CD4-positive, alpha-beta memory T cell (primary cell): ENCODE results near the gene CNOT1. TPM values are rescaled to one million over a fixed set of nuclear protein-coding genes. Genes with fewer than 3 reads are reported as not detected.
A peak's percentile ranks its signal among the peaks of the same experiment; 100 is the strongest.

Experiments
- CTCF ChIA-PET: fragments of 350-600 bp; sonication (Branson Sonifier 250); formaldehyde crosslinking; loops from one replicate; lab custom pipeline; 2021; ENCODE audit warnings: inconsistent platforms; ENCODE audit not compliant: partially characterized antibody; lab: Charles Lee
- POLR2A ChIA-PET: fragments of 350-600 bp; sonication (Branson Sonifier 250); formaldehyde crosslinking; loops from one replicate; lab custom pipeline; 2021; ENCODE audit not compliant: partially characterized antibody; lab: Charles Lee
- DNase-seq, 5 donors: peaks; one replicate each; pipeline versions ENCODE4 v3.0.0 to v3.0.0-alpha.2; 2020 to 2022; ENCODE audit warnings: mixed read lengths in 1 of 5
- H3K27ac ChIP-seq: one replicate; pipeline ENCODE4 v1.7.0; 2013; ENCODE audit warnings: low read depth, low read length
- H3K27me3 ChIP-seq: 2 replicates; pipeline ENCODE4 v1.7.0; 2013; ENCODE audit warnings: mild to moderate bottlenecking, low read length, moderate library complexity; ENCODE audit not compliant: insufficient read depth
- H3K36me3 ChIP-seq: 2 replicates; pipeline ENCODE4 v1.7.0; 2013; ENCODE audit warnings: mild to moderate bottlenecking, low read length, moderate library complexity; ENCODE audit not compliant: insufficient read depth
- H3K4me1 ChIP-seq: 2 replicates; pipeline ENCODE4 v1.7.0; 2013; ENCODE audit warnings: mild to moderate bottlenecking, low read length, moderate library complexity; ENCODE audit not compliant: insufficient read depth
- H3K4me3 ChIP-seq, 2 donors: one replicate each; pipeline ENCODE4 v1.7.0; 2013; ENCODE audit warnings: low read length in 2 of 2, mild to moderate bottlenecking in 1 of 2
- H3K9me3 ChIP-seq, 2 donors: one replicate each; pipeline ENCODE4 v1.7.0; 2013; ENCODE audit warnings: low read length in 2 of 2, control low read depth in 1 of 2; ENCODE audit not compliant: control insufficient read depth in 1 of 2
- H3K27ac Mint-ChIP-seq, 7 donors: one replicate each; pipeline ENCODE4 v1.8.0; 2020 to 2021; ENCODE audit warnings: mixed read lengths in 7 of 7, mild to moderate bottlenecking in 6 of 7, inconsistent platforms in 3 of 7, moderate library complexity in 3 of 7
- H3K27me3 Mint-ChIP-seq, 2 donors: one replicate each; pipeline ENCODE4 v1.8.0; 2020 to 2021; ENCODE audit warnings: mixed read lengths in 2 of 2
- H3K36me3 Mint-ChIP-seq, 2 donors: one replicate each; pipeline ENCODE4 v1.8.0; 2020 to 2021; ENCODE audit warnings: mixed read lengths in 2 of 2, inconsistent platforms in 1 of 2, mild to moderate bottlenecking in 1 of 2
- H3K4me1 Mint-ChIP-seq, 4 donors: one replicate each; pipeline ENCODE4 v1.8.0; 2020 to 2021; ENCODE audit warnings: mixed read lengths in 4 of 4, mild to moderate bottlenecking in 1 of 4
- H3K4me3 Mint-ChIP-seq, 8 donors: one replicate each; pipeline ENCODE4 v1.8.0; 2020 to 2021; ENCODE audit warnings: mixed read lengths in 8 of 8, mild to moderate bottlenecking in 7 of 8, moderate library complexity in 6 of 8, inconsistent platforms in 3 of 8
- H3K9me3 Mint-ChIP-seq, 8 donors: one replicate each; pipeline ENCODE4 v1.8.0; 2020 to 2021; ENCODE audit warnings: mixed read lengths in 8 of 8, mild to moderate bottlenecking in 5 of 8, inconsistent platforms in 3 of 8, moderate library complexity in 1 of 8
- intact Hi-C: fragments of 100-400 bp; cut with micrococcal nuclease; formaldehyde crosslinking; loops from one replicate; pipeline ENCODE4 v1.15.1; 2023
- polyA plus RNA-seq, 2 donors: library from polyadenylated mRNA; unstranded; fragments of 300-500 nt; fragmentation: Illumina TruSeq; gene quantifications; one replicate each; pipeline ENCODE4 v1.2.3, GENCODE V29; 2021
- total RNA-seq, 2 experiments: library from RNA; stranded (reverse); gene quantifications; one replicate each; pipeline ENCODE4 v1.2.3, GENCODE V29; 2021

The CNOT1 gene
- total and polyA plus RNA-seq, 4 experiments from 2014 or later, result 74.9 to 262 (median 179) TPM

DNA sequence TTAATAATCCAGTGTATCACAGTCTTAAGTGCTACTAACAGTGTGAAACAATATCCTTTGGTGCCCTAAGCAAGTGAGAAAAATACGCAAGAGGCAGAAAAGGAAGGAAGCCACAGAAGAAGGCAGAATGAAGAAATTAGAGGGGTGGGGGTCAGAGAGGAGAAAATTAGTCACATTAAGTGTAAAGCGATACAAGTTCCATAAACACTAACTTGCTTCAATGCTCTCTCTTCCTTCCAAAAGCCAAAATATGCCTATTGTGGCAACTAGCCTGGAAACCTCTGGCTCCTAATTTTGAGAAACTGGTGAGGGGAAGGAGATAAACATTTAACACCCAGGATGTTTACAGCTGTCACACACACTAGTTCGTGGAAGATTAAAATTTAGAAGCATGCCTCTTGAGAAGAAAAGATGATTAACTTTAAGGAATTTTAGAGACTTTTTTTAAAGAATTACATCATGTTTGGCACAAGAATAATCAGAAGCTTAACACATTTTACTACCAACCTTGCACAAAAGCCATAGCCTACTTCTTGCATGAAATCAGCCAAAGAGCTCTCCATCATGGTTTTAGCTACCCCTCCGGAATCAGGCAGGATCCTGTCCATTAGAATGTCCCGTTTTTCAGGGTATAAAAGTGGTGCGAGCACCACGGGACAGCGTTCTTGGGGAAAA is 44.7 kb downstream of the CNOT1 start:
- Histone ChIP-seq H3K9me3 (no peaks in the 10 kb centered on the region), H3K27ac (no peak overlapping the region), H3K27me3 (no peaks in the 10 kb centered on the region), H3K4me1 (no peaks in the 10 kb centered on the region), H3K4me3 (no peak overlapping the region), H3K36me3 (peaks cover 77% of the 10 kb centered on the region)
- Mint-ChIP-seq H3K4me1 (peaks cover 0 to 4% (median 2%) of the 10 kb centered on the region in 4 donors), H3K4me3 (no peak overlapping the region), H3K27me3 (no peaks in the 10 kb centered on the region), H3K27ac (peak overlapping the region in 4 of 7 donors; percentile 10 to 88 (median 48)), H3K9me3 (no peaks in the 10 kb centered on the region), H3K36me3 (peaks cover 64 to 75% of the 10 kb centered on the region in 2 donors)
- intact Hi-C loops, result loop anchor here (5.0 kb wide), 1 partner anchor 42 kb away; the partner anchor contains the start of gene CNOT1
- ChIA-PET CTCF (no interaction called here), POLR2A (interaction anchor here (0.6 kb wide), 1 partner anchor 13 kb away, joined by 3 read pairs; no protein-coding TSS in a partner anchor)
- DNase-seq, result no peak

DNA sequence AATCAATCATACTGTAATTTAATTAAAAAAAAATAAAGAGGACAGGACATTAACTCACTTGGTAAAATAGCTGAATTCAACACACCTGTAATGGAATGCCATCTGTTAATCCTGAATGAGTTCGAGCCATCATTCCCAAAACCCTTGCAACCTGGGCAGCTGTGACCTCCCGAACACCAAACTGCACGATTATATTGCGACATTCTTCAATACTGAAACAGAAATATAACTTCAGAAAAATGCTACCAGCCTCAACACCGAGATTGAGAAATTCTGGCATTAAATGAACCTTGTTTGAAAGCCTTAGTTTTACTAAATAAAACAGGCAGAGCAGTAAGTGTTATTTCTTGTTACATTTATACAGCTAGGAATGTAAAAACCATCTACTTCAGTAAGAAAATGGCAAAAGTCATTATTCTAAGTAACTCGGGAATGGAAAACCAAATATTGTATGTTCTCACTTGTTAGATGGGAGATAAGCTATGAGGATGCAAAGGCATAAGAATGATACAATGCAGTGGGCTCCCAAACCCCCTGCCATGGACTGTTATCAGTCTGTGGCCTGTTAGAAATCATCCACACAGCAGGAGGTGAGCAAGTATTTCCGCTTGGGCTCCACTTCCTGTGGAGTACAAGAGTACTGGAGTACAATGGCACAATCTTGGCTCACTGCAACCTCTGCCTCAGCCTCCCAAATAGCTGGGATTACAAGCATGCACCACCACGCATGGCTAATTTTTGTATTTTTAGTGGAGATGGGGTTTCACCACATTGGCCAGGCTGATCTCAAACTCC is 46.5 kb downstream of the CNOT1 start:
- H3K4me3 ChIP-seq, result no peak overlapping the region
- Mint-ChIP-seq H3K36me3 (peaks cover 64 to 76% of the 10 kb centered on the region in 2 donors), H3K4me3 (no peak overlapping the region), H3K4me1 (peaks cover 0 to 2% (median 1%) of the 10 kb centered on the region in 4 donors), H3K27ac (peak overlapping the region in 2 of 7 donors; percentile 9 to 23), H3K9me3 (no peaks in the 10 kb centered on the region), H3K27me3 (no peaks in the 10 kb centered on the region)
- CTCF ChIA-PET, result no interaction called here
- peaks cover 75% of the 10 kb centered on the region for H3K36me3 ChIP-seq
- no peaks in the 10 kb centered on the region for H3K9me3 ChIP-seq
- DNase-seq, result no peak
- intact Hi-C loops, result no loop called here
- POLR2A ChIA-PET, result no interaction called here
- H3K27ac ChIP-seq, result no peak overlapping the region
- H3K27me3 ChIP-seq, result no peaks in the 10 kb centered on the region
- H3K4me1 ChIP-seq, result no peaks in the 10 kb centered on the region

DNA sequence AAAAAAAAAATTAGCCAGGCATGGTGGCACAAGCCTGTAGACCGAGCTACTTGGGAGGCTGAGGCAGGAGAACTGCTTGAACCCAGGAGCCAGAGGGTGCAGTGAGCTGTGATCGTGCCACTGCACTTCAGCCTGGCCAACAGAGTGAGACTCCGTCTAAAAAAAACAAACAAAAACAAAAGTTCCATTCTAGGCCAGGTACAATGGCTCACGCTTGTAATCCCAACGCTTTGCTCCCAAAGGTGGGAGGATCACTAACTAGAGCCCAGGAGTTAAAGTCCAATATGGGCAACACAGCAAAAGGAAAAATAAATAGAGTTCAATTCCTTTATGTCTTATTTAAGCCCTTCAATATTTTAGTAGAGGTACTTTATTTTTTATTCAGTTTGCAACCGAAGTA is 47.5 kb downstream of the CNOT1 start:
- no peaks in the 10 kb centered on the region for H3K27me3 ChIP-seq
- no peak overlapping the region for H3K4me3 Mint-ChIP-seq
- H3K27ac ChIP-seq, result no peak overlapping the region
- no peaks in the 10 kb centered on the region for H3K27me3 Mint-ChIP-seq
- no peak overlapping the region for H3K4me3 ChIP-seq
- H3K27ac Mint-ChIP-seq, result no peak overlapping the region
- intact Hi-C loops, result no loop called here
- H3K4me1 Mint-ChIP-seq, result peaks cover 0 to 2% (median 1%) of the 10 kb centered on the region in 4 donors
- ChIA-PET CTCF (no interaction called here), POLR2A (no interaction called here)
- H3K4me1 ChIP-seq, result no peaks in the 10 kb centered on the region
- H3K36me3 Mint-ChIP-seq, result peaks cover 69 to 77% of the 10 kb centered on the region in 2 donors
- DNase-seq, result no peak
- no peaks in the 10 kb centered on the region for H3K9me3 ChIP-seq
- H3K9me3 Mint-ChIP-seq, result no peaks in the 10 kb centered on the region
- H3K36me3 ChIP-seq, result peaks cover 74% of the 10 kb centered on the region

DNA sequence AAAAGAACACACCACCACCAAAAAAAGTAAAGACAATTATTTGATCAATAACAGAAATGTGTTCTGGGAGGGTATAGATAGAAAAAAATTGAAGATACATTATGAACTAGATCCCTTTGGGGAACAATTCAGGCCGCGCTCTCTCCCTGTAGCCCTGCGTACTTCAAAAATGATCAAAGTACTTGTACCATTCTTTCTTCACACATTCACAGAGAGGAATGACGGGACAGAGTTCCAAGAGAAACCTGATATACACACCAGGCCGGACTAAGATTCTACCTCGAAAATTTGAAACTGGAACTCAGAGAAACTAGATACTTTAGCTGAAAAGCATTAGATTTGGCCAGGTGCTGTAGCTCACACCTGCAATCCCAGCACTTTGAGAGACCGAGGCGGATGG is 50.0 kb downstream of the CNOT1 start:
- Mint-ChIP-seq H3K36me3 (peaks cover 57 to 76% of the 10 kb centered on the region in 2 donors), H3K4me1 (peaks cover 0 to 1% (median 0%) of the 10 kb centered on the region in 4 donors), H3K9me3 (no peaks in the 10 kb centered on the region), H3K4me3 (no peak overlapping the region), H3K27me3 (no peaks in the 10 kb centered on the region), H3K27ac (peak overlapping the region in 2 of 7 donors; percentile 3 to 47)
- intact Hi-C loops, result no loop called here
- Histone ChIP-seq H3K36me3 (peaks cover 76% of the 10 kb centered on the region), H3K4me3 (no peak overlapping the region), H3K27me3 (no peaks in the 10 kb centered on the region), H3K4me1 (no peaks in the 10 kb centered on the region), H3K9me3 (no peaks in the 10 kb centered on the region), H3K27ac (no peak overlapping the region)
- ChIA-PET CTCF (no interaction called here), POLR2A (no interaction called here)
- DNase-seq, result no peak

DNA sequence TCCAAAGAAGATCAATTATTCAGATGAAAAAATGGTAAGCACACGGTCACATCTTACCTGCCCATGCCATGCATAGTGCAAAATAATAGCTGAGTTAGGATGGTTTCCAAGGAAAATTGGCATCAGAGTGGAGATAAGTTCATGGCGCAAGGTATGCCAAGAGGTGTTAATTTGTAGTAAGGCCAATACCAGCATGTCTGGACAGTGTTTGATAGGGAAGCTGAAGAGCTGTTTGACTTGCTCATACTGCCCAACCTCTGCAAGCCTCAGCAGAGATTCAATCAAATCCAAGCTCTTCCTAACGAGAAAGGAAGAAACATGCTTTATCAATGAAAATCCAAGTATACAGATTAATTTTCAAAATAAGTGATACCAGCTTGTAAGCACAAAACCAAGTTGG is 51.0 kb downstream of the CNOT1 start:
- no peak for DNase-seq
- peaks cover 62 to 82% of the 10 kb centered on the region in 2 donors for H3K36me3 Mint-ChIP-seq
- H3K27me3 Mint-ChIP-seq, result no peaks in the 10 kb centered on the region
- Histone ChIP-seq H3K4me3 (no peak overlapping the region), H3K36me3 (peaks cover 81% of the 10 kb centered on the region), H3K4me1 (no peaks in the 10 kb centered on the region), H3K27ac (no peak overlapping the region), H3K27me3 (no peaks in the 10 kb centered on the region), H3K9me3 (no peaks in the 10 kb centered on the region)
- H3K4me3 Mint-ChIP-seq, result no peak overlapping the region
- H3K9me3 Mint-ChIP-seq, result no peaks in the 10 kb centered on the region
- POLR2A ChIA-PET, result interaction anchor here (0.5 to 0.6 kb wide), 2 partner anchors 48 to 51 kb away, joined by 3 to 4 read pairs; no protein-coding TSS in a partner anchor
- intact Hi-C loops, result no loop called here
- peak overlapping the region in 1 of 7 donors; percentile 22 for H3K27ac Mint-ChIP-seq
- peaks cover 0 to 3% (median 0%) of the 10 kb centered on the region in 4 donors for H3K4me1 Mint-ChIP-seq
- CTCF ChIA-PET, result interaction anchor here (0.7 kb wide), 1 partner anchor 94 kb away, joined by 3 read pairs; no protein-coding TSS in a partner anchor

DNA sequence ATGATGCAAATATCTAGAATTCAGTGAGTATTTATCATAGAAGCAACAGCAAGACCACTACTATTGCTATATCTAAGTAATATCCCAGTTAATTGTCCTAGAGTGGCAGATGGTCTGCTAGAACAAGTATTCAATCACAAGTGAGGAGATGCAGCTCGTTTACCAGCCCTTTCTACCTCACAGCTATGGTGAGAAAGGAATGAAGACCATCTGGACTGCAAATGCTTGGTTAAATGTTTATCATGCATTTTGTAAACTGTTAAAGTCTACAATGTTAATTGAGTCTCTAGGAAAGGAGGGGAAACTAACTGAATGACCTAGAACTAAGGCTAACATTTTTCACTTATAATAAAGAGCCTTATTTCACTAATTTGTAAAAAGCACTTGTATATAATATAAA is 52.5 kb downstream of the CNOT1 start:
- DNase-seq, result no peak
- Mint-ChIP-seq H3K27ac (no peak overlapping the region), H3K9me3 (no peaks in the 10 kb centered on the region), H3K4me3 (no peak overlapping the region), H3K27me3 (no peaks in the 10 kb centered on the region), H3K4me1 (peaks cover 0 to 3% (median 0%) of the 10 kb centered on the region in 4 donors), H3K36me3 (peaks cover 52 to 78% of the 10 kb centered on the region in 2 donors)
- CTCF ChIA-PET, result no interaction called here
- POLR2A ChIA-PET, result no interaction called here
- no peaks in the 10 kb centered on the region for H3K27me3 ChIP-seq
- intact Hi-C loops, result no loop called here
- no peak overlapping the region for H3K27ac ChIP-seq
- H3K4me3 ChIP-seq, result no peak overlapping the region
- H3K36me3 ChIP-seq, result peaks cover 71% of the 10 kb centered on the region
- no peaks in the 10 kb centered on the region for H3K4me1 ChIP-seq
- H3K9me3 ChIP-seq, result no peaks in the 10 kb centered on the region

DNA sequence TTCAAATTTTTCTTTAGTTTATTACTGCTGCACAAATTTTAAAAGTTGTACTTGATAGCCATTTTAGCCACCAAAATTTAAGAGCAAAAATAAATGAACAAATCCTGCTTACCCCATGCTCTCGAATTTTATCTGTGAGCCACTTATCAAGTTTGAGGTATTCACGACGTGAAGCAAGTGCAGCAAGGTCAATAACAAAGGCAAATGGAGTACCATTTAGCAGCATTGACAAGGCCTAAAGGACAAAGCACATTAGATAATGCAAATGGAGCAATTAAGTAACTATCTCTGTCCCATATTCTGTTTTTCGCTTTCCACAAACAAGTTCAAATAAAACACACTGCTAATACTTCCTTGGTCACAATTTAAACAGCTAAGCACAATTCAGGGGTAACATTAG is 54.7 kb downstream of the CNOT1 start:
- Mint-ChIP-seq H3K9me3 (no peaks in the 10 kb centered on the region), H3K27ac (peak overlapping the region in 2 of 7 donors; percentile 17 to 19)
- POLR2A ChIA-PET, result no interaction called here

More for the DNA sequence above, 54.7 kb downstream of the CNOT1 start:
- no peaks in the 10 kb centered on the region for H3K4me1 ChIP-seq
- H3K36me3 Mint-ChIP-seq, result peaks cover 55 to 84% of the 10 kb centered on the region in 2 donors
- no peaks in the 10 kb centered on the region for H3K9me3 ChIP-seq
- intact Hi-C loops, result no loop called here
- no peak overlapping the region for H3K4me3 Mint-ChIP-seq
- CTCF ChIA-PET, result no interaction called here
- H3K36me3 ChIP-seq, result peaks cover 72% of the 10 kb centered on the region
- peaks cover 0 to 12% (median 6%) of the 10 kb centered on the region in 4 donors for H3K4me1 Mint-ChIP-seq
- no peak overlapping the region for H3K27ac ChIP-seq
- H3K27me3 Mint-ChIP-seq, result no peaks in the 10 kb centered on the region
- H3K27me3 ChIP-seq, result no peaks in the 10 kb centered on the region
- no peak overlapping the region for H3K4me3 ChIP-seq
- DNase-seq, result no peak
